Activated CD4-positive, alpha-beta T cell treated with anti-CD3 and anti-CD28 coated beads for 48 hours (primary cell): ENCODE results near the gene ATAD3C.
"Not testable (repeated sequence)": the region's sequence is repeated elsewhere in the genome, so short reads cannot be mapped to it uniquely, and the experiment has no call there.

Source experiments
- DNase-seq: peaks from one replicate; pipeline ENCODE4 v3.0.0-alpha.2; 2020

ATAD3C gene

GRCh38 chr1:1451696-1452364 lies 2.3 kb downstream of the ATAD3C start:
- DNase-seq = no peak

DNA sequence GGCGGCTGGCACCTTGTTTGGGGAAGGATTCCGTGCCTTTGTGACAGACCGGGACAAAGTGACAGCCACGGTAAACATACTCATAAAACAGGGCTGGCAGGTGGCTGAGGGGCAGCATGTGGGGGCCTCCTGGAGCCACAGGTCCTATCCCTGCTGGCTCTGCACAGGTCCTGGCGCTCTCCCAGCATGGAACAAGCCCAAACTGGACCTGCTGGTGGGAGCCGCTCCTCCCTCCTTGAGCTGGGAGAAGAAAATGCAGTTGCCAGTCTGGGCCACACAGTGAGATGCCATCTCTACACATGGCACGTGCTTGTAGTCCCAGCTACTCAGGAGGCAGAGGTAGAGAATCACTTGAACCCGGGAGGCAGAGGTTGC lies 2.9 kb downstream of the ATAD3C start:
- DNase-seq = not testable (repeated sequence)

- no peak for DNase-seq
These were observed 3.4 kb downstream of the ATAD3C start for GRCh38 chr1:1452882-1453281.

DNA sequence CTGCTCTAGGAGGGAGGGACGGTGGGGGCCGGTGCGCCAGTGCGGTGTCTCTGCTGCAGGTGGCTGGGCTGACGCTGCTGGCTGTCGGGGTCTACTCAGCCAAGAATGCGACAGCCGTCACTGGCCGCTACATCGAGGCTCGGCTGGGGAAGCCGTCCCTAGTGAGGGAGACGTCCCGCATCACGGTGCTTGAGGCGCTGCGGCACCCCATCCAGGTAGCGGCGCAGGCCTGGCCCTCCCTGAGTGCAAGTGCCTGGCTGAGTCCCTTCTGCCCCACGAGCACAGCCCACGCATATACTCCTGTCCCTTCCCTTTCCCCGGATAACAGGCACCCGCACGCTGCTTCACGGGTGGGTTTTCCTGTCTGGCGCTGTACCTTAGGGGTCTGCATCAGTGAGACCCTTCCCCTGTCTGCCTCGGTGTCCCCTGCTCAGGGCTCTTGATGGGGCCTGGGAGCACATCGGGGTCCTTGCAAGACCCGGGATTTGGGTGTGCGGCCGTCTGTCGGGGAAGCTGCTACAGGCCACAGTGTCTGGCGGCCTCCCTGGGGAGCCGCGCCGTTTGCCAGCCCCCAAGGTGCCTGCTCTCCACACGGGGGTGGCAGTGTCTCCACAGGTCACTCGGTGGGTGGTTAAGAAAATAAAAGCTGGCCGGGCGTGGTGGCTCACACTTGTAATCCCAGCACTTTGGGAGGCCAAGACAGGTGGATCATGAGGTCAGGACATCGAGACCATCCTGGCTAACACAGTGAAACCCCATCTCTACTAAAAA lies 5.0 kb downstream of the ATAD3C start:
- DNase-seq = not testable (repeated sequence)

- no peak for DNase-seq
These were observed 5.9 kb downstream of the ATAD3C start for GRCh38 chr1:1455366-1455884.

- DNase-seq = not testable (repeated sequence)
These were observed 6.4 kb downstream of the ATAD3C start for GRCh38 chr1:1455934-1456333.

DNA sequence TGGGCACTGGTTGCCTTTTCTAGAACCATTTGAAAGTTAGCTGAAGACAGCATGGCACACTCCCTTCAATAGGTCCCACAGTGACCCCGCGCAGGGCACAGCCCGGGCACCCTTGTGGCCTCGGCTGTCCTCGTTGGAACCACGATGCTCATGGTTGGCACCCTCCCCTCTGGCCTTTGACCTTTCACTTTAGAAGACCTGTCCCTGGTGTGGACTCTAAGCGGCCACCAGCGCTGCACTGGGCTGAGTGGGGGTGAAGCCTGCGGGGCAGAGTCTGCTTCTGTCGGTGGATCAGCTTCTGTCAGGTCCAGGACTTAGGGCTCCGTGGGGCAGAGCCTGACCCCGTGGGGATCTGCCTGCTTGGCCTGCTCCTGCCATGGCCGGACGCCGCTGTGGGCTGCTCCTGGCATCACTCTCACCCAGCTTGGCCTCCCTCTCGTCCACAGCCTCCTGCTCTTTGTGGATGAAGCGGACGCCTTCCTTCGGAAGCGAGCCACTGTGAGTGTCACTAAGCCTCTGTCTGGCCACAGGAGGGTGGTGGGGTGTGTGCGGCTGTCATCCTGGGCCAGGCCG lies 7.3 kb downstream of the ATAD3C start:
- DNase-seq = not testable (repeated sequence)

GRCh38 chr1:1459156-1459555 lies 9.7 kb downstream of the ATAD3C start:
- DNase-seq = not testable (repeated sequence)

GRCh38 chr1:1459711-1460110 lies 10.2 kb downstream of the ATAD3C start:
- DNase-seq = not testable (repeated sequence)

DNA sequence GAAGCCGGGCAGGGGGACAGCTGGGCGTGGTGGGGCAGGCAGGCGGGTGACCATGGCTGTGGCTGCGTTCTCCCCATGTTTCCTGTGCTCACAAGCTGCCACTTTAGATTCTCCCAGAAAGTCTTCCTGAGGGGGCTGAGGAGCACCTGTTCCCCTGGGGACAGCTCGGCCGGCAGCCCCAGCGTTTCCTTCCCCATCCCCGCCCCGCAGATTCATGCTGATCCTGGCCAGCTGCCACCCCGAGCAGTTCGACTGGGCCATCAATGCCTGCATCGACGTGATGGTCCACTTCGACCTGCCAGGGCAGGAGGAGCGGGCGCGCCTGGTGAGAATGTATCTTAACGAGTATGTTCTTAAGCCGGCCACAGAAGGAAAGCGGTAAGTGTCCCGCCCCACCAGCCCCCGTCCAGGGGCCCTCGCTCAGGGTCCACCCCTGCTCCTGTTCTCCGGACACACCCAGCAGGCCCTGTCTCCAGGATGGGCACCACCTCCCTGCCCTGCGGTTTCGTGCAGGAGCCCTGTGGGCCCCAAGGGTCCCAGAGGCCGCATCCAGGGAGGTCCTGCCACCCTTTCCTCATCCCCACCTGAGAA lies 11.1 kb downstream of the ATAD3C start:
- no peak for DNase-seq

DNA sequence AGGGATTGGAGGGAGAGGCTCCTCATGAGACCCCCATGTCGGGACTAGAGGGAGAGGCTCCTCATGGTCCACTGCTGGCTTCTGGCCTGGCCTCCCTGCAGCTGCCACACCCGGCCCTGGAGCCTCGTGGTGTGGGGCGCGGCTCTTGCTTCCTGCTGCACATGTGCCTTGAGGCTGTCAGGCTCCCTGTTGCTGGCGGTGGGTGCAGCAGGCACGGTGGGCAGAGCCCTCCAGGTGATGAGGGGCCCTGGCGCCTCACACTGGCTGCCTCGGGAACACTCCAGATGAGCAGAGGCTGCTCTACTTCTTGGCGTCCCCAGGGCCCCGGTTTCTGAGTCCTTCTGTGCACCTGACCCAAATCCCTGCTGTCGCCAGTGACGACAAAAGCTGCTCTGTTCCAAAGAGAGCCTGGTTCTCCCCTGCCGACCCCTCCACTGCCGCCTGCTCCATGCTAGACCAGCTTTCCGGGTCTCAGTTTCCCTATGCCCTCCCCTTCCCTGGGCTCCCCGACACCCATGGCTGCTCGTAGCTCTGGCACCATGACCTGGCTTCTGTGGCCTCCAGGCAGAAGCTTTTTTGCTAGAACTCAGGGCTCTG lies 12.3 kb downstream of the ATAD3C start:
- no peak for DNase-seq

GRCh38 chr1:1462318-1462966 lies 13.0 kb downstream of the ATAD3C start:
- no peak for DNase-seq

- no peak for DNase-seq
These were observed 13.8 kb downstream of the ATAD3C start for GRCh38 chr1:1463312-1463711.

GRCh38 chr1:1468196-1468985 lies 18.9 kb downstream of the ATAD3C start:
- DNase-seq = not testable (repeated sequence)

DNA sequence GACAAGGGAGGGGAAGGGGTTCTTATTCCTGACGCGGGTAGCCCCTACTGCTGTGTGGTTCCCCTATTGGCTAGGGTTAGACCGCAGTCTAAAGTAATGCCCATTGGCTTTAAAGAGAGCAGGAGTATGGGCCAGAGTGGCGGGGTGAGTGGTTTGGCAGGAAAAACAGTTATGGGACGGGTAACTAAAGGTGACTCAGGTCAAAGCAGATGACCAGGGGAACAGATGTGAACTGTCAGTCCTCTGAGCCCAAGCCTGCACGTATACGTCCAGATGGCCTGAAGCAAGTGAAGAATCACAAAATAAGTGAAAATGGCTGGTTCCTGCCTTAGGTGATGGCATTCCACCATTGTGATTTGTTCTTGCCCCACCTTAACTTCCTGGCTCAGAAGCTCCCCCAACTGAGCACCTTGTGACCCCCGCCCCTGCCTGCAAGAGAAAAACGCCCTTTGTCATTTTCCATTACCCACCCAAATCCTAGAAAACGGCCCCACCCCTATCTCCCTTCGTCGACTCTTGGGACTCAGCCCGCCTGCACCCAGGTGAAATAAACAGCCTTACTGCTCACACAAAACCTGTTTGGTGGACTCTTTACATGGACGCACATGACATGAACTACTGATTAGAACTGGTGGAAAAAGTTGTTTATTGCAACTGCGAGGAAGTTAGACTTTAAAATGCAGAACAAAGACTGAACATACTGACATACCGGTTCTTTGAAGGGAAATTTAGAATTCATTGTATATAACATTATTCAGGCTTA lies 21.3 kb downstream of the ATAD3C start:
- DNase-seq = no peak

DNA sequence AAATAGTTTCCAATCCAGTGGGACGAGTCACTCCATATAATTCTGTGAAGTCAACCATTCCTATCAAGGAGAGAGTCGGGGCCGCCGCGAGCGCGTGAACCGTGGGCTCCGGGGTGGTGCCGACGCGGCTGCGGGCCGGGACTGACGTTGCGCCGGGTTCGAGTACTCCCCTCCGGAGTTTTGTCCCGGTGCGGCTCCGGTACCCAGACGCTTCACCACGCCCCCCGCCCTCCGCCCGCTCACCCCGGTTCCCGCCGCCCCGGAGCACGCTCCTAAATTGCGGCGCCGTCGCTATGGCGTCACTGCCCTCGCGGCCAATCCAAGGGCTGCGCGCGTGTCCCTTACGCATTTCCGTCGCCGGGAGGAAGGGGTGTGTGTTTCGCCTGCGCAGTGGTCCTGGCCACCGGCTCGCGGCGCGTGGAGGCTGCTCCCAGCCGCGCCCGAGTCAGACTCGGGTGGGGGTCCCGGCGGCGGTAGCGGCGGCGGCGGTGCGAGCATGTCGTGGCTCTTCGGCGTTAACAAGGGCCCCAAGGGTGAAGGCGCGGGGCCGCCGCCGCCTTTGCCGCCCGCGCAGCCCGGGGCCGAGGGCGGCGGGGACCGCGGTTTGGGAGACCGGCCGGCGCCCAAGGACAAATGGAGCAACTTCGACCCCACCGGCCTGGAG lies 22.0 kb downstream of the ATAD3C start, which contains the start of gene ATAD3B:
Gene ATAD3B, plus strand, starts transcription at position 377 of the 664 bp plus-strand sequence. Its CDS starts 120 bp downstream, at position 497.
- peak; percentile 97 for DNase-seq

DNA sequence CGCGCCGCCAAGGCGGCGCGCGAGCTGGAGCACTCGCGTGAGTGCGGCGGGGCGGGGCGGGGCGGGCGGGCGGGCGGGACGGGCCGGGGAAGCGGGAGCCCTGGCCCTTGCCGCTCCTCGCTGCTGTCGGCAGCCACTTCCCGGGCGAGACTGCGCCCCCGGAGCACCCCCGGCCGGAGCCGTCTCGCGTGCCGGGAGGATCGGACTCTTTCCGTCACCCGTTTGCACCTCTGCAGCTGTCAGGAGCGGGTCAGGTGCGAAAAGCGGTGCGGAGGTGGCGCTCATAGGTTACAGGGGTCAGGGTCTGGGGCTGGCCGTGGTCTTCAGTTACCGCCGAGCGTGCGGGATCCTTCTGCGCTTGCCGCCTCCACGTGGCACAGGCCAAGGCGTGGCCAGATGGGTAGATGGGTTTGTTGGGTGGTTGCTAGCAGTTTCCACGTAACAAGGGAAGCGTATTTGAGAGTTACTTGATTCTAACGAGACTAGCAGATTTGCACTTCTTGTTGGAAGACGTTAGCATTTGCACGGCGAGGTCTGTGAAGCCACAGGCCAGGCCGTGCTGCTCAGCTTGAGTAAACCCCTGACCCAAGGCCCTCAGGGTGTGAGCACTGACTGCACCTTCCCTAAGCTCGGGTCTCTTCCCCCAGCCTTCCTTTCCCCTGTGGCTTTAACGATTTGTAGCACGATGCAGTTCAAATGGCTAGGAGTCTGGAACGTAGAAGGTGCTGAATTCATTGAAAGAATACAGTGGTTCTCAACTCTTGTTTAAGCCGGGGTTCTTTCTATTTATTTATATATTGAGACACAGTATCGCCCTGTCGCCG lies 22.8 kb downstream of the ATAD3C start:
- DNase-seq = peak; percentile 26

DNA sequence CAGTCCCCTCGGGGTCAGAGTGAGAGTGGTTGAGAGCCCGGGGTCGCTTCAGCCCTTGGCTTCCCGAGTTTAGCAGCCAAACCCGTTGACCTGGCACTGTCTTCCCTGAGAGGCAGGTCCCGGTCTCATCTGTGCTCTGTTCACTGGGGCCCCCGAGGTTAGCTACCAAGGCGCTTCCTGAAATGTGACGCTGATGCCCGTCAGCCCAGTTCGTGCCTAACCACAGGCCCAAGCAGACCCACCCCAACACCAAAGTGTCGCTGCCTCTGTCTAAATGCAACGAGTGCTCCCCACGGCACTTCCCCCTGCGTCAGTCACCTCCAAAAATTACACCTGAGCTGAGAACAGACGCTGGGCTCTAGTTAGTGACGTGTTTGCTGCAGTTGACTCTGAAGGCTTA lies 26.5 kb downstream of the ATAD3C start:
- not testable (repeated sequence) for DNase-seq

GRCh38 chr1:1477206-1477605 lies 27.7 kb downstream of the ATAD3C start:
- DNase-seq = no peak
